COLO668 (cell line): ENCODE data around the gene NT5M.

ENCODE experiments used
- DNase-seq: peaks from one replicate; lab custom pipeline; 2025; ENCODE audit not compliant: unreplicated experiment; lab: John Stamatoyannopoulos, UW

NT5M gene

GRCh38 chr17:17354560-17355349, 51.6 kb downstream of the NT5M start:
- peak; percentile 83 for DNase-seq

GRCh38 chr17:17355426-17355825, 52.3 kb downstream of the NT5M start:
- peak; percentile 71 for DNase-seq

GRCh38 chr17:17356149-17356930, 53.2 kb downstream of the NT5M start:
- DNase-seq: peak; percentile 72

GRCh38 chr17:17356931-17357270, 53.7 kb downstream of the NT5M start:
- no peak for DNase-seq

- no peak for DNase-seq
Measured at GRCh38 chr17:17358060-17358751, 55.0 kb downstream of the NT5M start.

- no peak for DNase-seq
Measured at GRCh38 chr17:17358866-17359265, 55.7 kb downstream of the NT5M start.

- DNase-seq: no peak
Measured at GRCh38 chr17:17359271-17359670, 56.1 kb downstream of the NT5M start.

GRCh38 chr17:17360087-17360730, 57.0 kb downstream of the NT5M start:
- no peak for DNase-seq

- no peak for DNase-seq
Measured at GRCh38 chr17:17361543-17361866, 58.3 kb downstream of the NT5M start.

- no peak for DNase-seq
Measured at GRCh38 chr17:17361867-17362539, 58.8 kb downstream of the NT5M start.

- DNase-seq: no peak
Measured at GRCh38 chr17:17362540-17362930, 59.4 kb downstream of the NT5M start.

- peak; percentile 45 for DNase-seq
Measured at GRCh38 chr17:17363638-17364337, 60.6 kb downstream of the NT5M start.

- DNase-seq: no peak
Measured at GRCh38 chr17:17364338-17364667, 61.1 kb downstream of the NT5M start.

GRCh38 chr17:17365476-17366110, 62.4 kb downstream of the NT5M start:
- no peak for DNase-seq

- no peak for DNase-seq
Measured at GRCh38 chr17:17366235-17366634, 63.1 kb downstream of the NT5M start.

GRCh38 chr17:17366941-17367875, 64.0 kb downstream of the NT5M start:
- no peak for DNase-seq

- no peak for DNase-seq
Measured at GRCh38 chr17:17367931-17368330, 64.8 kb downstream of the NT5M start.

- no peak for DNase-seq
Measured at GRCh38 chr17:17370711-17371110, 67.5 kb downstream of the NT5M start.
